K562 (cell line): ENCODE data around the gene NCR1.

Source experiments
- CREB1 ChIP-seq, 2 experiments: sonication (generic) in 1 of 2; formaldehyde crosslinking in 1 of 2; IDR thresholded peaks; 2 replicates each; pipeline versions ENCODE4 v1.6.1 to v1.8.0; 2012 to 2022; ENCODE audit warnings: inconsistent platforms in 1 of 2, mild to moderate bottlenecking in 1 of 2, missing genetic modification reagents in 1 of 2, moderate library complexity in 1 of 2
- KDM4B ChIP-seq, 2 experiments: fragments of 450-650 bp in 1 of 2; sonication (generic) in 1 of 2; IDR thresholded peaks; 2 replicates each; pipeline ENCODE4 v1.6.1; 2016 to 2017; ENCODE audit warnings: borderline replicate concordance in 2 of 2, antibody characterized with exemption in 1 of 2, low read depth in 1 of 2, mild to moderate bottlenecking in 1 of 2
- MAX ChIP-seq: sonication (generic); formaldehyde crosslinking; IDR thresholded peaks from 2 replicates; pipeline ENCODE4 v1.9.0; 2022; ENCODE audit warnings: mild to moderate bottlenecking, missing genetic modification reagents
- RAD21 ChIP-seq, 2 experiments: fragments of 250-450 bp in 1 of 2; fragments of 450-650 bp in 1 of 2; sonication (Bioruptor Pico) in 1 of 2; formaldehyde crosslinking in 1 of 2; IDR thresholded peaks in 1 of 2; conservative IDR thresholded peaks in 1 of 2; 2 replicates each; pipeline versions ENCODE4 v1.4.0 to v1.8.0; 2020 to 2022; ENCODE audit warnings: mild to moderate bottlenecking in 2 of 2, moderate library complexity in 1 of 2
- SIN3A ChIP-seq, 2 experiments: fragments of 150-350 bp in 1 of 2; IDR thresholded peaks; 2 replicates each; pipeline ENCODE4 v1.6.1; 2011 to 2016; ENCODE audit warnings: borderline replicate concordance in 2 of 2, low read depth in 2 of 2, low read length in 2 of 2, mild to moderate bottlenecking in 2 of 2, moderate library complexity in 2 of 2; ENCODE audit not compliant: control insufficient read depth in 1 of 2
- TCF15 ChIP-seq: fragments of 250-450 bp; sonication (Bioruptor Pico); IDR thresholded peaks from 2 replicates; pipeline ENCODE4 v1.8.0; 2022; ENCODE audit warnings: moderate library complexity, mild to moderate bottlenecking, inconsistent platforms

GRCh38 chr19:54905421-54905802, 536 bp upstream of the NCR1 start:
- TF ChIP-seq SIN3A (IDR thresholded peaks at IDR 0.05; ENCODE audit: borderline replicate concordance in 2 of 2, control insufficient read depth in 1 of 2, low read depth in 2 of 2, low read length in 2 of 2) (no peak), MAX (CRISPR knock-in tag) (no peak), CREB1 (IDR thresholded peaks at IDR 0.05) (no peak), CREB1 (CRISPR knock-in tag; IDR thresholded peaks at IDR 0.05) (no peak), RAD21 (CRISPR knock-in tag; conservative IDR thresholded peaks at IDR 0.05 in 1 of 2, IDR thresholded peaks at IDR 0.05 in 1 of 2) (no peak), KDM4B (IDR thresholded peaks at IDR 0.05; ENCODE audit: borderline replicate concordance in 2 of 2, low read depth in 1 of 2) (no peak), TCF15 (CRISPR knock-in tag) (no peak)
